GM19452 (cell line): Measurements from ENCODE around the gene UBXN6.
A peak's percentile ranks its signal among the peaks of the same experiment; 100 is the strongest.

ENCODE experiments used
- ATAC-seq: cut with Tn5 transposase; IDR thresholded peaks from one replicate; pipeline ENCODE4 v1.9.1; 2021; ENCODE audit not compliant: unreplicated experiment

UBXN6 gene

DNA sequence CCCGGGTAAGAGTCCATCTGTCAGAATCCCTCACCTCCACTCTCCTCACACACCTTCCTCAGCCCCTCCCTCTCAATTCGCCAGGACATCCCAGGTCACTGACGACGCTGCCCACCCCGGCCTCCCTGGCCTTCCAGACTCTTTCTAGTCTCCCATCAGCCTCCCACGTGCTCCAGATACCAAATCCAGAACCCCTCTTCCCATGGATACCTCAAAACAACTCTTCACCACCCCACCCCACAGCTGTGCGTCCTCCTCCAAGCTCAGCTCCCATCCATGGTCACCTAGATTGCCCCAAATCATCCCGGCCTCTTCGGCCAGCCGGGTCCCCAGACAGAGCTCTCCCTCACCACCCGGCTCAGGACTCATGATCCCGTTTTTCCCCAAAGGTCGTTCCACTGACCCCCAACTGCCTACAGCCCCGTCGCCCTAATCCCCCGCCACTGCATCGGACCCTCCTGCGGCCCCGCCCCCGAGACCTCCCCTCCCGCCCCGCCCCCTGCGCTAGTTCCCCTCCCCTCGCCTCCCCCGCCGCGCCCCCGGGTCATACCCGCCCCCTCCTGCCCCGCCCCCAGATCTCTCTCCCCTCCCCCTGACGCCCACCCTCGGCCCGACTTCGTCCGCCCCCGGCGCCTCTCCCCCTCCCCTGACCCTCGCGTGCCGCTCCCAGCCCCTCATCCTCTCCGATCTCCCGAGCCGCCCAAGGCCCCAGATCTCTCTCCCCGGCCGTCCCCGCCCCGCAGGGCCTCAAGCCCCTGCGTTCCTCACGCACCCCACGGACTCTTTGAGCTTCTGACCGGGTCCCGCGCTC is 546 bp downstream of the UBXN6 start:
- peak; percentile 14 for ATAC-seq

- ATAC-seq, result no peak
Observed at GRCh38 chr19:4456476-4456842, 1.1 kb downstream of the UBXN6 start.

DNA sequence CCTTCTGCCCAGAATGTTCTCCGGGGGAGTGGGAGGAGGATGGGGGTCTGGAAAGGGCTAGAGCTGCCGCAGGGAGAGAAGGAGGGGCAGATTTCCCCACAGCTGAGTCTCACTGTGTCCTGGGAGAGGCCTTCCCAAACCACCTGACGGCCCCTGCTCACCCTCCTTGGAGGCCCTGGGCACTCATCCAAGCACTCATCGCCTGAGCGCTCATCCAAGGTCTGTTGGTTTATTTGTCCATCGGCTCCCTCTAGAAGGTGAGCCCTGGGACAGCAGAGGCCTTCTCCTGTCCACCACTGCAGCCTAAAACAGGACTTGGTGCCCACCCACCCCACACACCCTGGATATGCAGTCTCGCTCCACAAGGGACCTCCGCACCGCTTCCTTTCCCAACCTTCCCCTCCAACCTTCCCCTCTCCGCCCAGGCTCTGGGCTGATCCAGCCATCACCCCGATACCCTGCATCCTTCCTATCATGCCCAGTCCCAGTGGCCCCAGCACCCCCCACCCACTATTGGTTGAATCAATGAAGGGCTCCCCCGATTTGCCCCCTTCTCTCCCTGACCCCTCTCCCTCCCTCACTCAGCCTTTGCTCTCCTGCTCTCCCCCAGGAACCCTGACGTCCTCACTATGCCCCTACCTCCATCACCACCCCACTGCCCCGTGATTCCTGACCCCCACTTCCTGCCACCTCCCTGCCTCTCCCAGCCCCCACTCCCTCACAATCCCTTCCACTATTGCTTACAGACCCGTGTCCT is 1.7 kb downstream of the UBXN6 start:
- ATAC-seq, result no peak

GRCh38 chr19:4454747-4455718 is 2.6 kb downstream of the UBXN6 start:
- no peak for ATAC-seq

DNA sequence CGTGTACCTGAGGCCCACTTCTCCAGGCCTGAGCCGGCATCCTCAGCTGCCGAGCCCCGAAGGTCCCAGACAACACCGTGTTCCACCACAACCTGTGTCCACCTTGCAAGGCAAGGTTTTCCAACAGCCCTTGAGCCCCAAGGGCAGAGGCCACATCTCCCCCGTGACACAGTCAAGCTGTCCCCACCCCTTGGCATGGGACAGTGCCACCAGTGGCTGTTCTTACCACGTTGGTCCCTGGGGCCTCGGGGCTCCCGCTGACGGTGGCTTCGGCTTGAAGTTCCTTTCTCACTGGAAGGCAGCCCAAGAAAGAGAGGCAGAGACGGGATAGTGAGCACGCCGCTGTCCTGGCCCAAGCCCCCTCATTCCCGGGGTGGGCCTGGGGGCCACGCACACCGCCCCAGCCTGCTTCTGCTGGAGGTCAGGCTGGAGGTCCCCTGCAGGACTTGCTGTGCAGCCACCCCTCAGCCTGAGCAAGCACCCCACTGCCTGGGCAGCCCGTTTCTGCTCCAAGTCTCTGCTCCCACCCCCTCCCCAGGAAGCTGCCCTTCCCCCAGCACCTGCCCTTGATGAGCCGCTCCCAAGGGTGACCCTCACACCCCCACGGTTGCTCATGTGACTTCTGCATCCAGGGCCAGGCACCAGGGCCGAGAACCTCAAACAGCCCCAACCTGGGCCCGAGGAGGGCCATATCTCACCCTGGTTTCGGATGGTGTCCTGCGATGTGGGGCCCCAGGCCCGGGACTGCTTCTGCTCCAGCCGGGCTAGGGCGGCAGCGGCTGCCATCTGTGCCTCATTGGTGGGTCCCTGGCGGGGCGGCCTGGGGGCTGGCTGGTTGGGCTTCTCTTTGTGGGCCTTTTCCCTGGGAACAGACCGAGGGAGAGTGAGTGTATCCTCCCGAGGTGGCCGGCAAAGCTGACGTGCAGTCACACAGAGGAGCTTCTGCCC is 4.1 kb downstream of the UBXN6 start:
- ATAC-seq, result no peak

GRCh38 chr19:4452230-4452990 is 5.2 kb downstream of the UBXN6 start:
- no peak for ATAC-seq

GRCh38 chr19:4449639-4450028 is 8.0 kb downstream of the UBXN6 start:
- ATAC-seq, result no peak

DNA sequence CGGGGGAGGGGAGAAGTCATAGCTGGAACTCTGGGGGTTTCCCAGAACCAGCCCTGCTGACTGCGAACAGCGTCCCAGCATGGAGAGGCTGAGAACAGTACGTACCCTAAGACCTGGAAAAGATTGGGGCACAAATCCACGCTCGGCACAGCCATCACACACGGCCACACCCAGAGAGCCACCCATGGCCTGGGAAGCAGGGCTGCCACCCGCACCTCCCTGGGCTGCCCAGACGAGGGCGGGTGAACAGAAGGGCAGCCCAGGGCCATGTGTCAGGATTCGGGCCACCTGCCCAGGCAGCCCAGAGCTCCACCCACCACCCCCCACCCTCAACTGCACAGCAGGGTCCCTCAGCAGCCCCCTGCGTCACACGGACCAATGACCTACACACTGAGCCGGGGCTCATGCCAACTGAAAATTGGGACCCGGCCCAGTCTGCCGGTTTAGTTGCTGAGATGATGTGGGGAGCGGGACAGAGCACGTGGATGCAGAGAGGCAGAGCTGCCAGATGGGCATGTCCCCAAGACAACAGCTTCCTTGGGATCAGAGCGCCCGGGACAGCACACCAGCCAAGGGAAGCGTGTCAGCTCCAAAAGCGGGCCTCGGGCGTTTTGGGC is 8.5 kb downstream of the UBXN6 start:
- no peak for ATAC-seq

- ATAC-seq, result no peak
Observed at GRCh38 chr19:4448147-4448985, 9.2 kb downstream of the UBXN6 start.

DNA sequence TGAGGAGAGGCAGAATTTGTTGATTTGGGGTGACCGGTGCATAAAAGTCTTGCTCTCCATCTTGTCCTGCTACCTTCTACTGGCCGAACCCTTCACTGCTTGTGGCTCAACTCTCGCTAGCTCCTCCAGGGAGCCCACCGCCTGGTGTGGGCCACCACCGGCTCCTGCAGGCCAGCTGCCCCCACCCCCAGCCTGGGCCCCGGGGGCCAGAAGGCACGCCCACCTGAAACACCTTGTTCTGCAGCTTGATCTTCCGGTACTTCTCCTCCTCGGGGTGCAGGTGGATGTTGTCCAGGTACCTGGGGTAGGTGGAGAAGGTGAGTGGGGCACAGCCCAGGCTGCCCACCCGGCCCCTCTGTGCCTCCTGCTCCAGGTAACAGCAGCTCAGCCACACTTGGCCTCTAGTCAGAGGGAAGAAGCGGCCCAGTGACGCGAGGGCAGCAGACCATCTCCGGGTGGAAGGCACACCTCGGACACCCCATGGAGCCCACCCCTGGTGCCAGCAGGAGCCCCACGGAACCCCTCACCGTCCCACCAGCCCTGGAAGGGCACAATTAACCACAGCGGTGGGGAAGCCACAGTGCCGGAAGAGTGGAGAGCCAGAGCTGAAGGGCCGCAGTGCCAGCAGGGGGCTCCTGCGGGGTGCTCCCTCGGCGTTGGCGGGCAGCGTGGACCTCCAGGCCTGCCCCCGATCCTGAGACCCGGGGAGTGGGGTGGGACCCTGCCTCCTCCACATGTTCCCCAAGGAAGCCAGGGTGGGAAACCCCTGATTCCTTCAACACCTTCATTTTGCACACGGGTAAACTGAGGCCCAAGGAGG is 10.1 kb downstream of the UBXN6 start:
- ATAC-seq, result no peak

DNA sequence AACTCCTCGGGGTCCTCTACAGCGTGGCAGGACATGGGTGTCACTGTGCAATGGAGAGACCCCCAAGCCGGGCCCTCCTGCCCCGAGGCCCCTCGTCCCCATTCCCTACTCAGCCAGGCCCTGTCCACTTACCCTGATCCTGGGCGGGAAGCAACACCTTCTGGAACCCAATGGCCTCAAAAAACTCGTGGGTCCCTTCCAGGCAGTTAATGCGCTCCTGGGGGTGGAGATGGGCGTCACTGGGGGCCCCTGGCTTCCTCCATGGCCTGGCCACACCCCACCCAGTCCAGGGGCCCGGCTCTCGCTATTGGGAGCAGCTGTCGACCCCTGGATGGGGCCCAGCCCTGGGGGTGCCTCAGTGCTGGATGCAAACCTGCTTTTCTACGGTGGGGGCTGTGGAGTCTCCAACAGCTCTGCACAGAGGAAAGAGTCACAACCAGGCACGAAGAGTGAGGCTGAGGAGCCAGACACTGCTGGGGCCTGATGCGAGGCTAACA is 10.8 kb downstream of the UBXN6 start:
- ATAC-seq, result no peak

DNA sequence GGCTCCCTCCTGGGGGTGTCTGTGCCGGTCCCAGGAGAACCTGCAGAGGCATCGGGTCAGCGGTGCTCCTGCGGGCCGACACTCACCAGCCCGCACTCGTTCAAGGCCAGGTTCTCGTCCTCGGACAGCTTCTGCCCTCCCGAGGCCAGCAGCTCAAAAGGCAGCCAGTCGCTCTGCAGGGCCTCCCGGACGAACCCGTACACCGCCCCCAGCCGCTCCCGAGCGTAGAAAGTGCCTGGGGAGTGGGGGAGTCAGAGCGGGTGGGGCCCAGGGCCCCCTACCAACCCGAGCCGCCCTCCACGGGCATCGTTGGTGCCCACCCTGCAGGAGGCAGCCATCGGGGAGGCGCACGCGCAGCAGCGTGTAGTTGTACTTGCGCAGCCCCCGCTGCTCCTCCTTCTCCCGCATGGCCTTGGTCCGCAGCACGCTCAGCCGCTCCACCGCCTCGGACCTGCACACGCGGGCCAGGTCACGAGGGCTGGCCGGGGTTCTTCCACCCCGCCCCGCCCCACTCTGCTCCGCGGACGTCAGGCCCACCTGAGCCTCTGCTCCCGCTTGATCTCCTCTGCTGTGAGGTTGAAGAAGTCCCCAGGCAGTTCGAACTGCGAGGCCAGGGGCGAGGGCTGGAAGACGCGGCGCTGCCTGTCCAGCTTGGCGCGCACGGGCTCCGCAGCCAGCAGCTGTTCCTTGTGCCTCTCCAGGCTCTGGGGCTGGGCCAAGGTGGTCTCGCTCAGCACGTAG is 11.5 kb downstream of the UBXN6 start:
- no peak for ATAC-seq

DNA sequence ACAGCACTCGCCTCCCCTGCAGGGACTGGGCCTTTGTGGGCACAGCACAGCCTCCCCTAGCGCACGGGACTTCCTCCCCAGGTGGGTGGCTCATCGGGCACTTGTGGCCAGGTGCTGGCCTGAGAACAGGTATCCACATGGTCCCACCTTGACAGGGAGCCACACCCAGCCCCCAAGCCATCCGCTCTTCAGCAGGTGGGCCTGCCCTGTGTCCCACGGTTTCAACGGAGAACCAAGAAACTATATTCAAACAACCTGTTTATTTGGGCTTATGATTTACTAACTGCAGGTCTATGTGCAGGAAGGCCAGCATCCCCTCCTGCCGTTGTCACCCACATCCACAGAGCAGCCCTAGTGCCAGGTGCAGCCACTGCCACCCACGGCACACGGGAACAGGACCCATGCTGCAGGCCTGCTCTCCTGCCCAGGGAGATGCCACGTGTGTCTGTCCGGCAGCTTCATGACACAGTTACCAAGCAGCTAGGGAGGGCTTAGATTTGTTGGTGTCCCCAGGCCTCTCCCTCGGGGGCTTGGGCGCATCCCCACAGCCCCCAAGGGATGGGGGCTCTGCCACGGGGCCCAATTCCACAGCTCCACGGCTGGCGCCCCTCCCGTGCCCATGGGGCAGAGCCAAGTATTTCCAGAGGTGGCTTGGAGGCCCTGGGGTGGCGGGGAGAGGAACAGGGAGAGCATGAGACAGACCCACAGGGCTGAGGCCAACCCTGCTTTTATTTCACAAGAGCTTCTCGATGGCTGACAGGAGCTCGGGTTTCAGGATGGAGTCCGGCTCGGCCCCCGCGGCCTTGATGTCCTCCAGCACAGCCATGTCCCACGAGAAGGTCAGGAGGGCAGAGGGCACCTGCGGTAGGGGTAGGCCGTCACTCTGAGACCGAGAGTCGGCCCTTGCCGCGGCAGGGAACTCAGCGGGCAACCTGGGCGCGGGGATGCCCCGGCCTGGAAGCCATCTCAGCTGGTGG is 12.5 kb downstream of the UBXN6 start:
- no peak for ATAC-seq

DNA sequence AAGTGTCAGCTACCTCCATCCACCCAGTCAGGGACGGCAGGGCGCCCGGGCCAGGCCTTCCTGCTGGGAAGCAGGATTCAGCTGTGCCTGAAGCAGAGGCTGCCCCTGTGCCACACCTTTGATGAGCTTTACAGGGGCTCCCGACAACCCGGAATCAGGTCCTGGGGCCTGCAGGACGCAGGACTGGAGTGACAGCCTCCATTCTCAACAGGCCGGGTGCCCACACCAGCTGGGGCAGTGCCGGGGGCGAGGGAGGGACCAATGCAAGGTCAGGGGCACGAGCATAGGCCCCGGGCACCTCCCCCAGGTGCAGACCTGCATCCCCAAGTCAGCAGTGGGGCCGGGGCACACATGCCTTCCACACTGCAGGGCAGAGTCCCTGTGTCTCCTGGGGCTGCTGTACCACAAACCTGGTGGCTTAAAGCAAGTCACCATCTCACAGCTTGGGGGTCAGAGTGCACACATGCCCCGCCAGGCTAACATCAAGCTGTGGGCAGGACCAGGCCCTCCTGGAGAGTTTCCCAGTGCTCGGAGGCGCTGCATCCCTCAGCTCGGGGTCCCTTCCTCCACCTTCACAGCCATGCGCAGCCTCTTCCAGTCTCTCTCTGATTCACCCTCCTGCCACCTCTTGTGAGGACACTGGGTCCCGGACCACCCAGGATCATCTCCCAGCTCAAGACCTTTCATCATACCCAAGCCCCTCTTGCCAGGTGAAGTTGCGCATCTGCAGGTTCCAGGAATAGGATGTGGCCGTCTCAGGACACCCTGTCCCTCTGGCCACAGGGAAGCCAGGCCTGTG is 13.4 kb downstream of the UBXN6 start:
- no peak for ATAC-seq
